MM.1S (cell line): ENCODE data around the gene DOLPP1.

Source experiments
- EZH2 ChIP-seq: fragments of 300-600 bp; sonication (generic); optimal IDR thresholded peaks from 2 replicates; pipeline ENCODE3; 2017; ENCODE audit warnings: low read depth, mild to moderate bottlenecking, antibody characterized with exemption, low read length, mixed read lengths
- TF ChIP-seq, protein P1 (sequence below): fragments of 300-600 bp; sonication (generic); IDR thresholded peaks from 2 replicates; pipeline ENCODE4 v1.5.1; 2016; ENCODE audit warnings: antibody characterized with exemption, low read length, mixed read lengths

DNA sequence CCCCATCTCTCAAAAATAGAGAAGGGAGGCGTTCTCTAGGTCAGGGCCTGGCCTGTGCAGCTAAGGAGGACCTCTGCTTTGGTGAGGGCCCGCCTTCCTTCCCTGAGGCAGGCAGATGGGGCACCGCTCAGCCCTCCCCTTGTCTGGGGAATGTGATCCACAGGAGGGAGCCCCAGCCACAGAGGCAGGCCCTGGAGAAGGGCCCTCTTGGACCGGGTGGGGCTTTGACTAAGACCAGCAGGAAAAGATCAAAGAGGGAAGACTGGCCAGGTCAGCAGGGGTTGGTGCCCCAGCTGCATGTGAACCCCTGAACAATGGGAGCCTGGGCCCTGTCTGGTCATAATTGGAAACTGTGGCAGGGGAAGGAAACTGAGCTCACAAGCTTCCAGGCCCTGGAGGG lies 52.2 kb downstream of the DOLPP1 start:
- TF ChIP-seq, protein P1, sequence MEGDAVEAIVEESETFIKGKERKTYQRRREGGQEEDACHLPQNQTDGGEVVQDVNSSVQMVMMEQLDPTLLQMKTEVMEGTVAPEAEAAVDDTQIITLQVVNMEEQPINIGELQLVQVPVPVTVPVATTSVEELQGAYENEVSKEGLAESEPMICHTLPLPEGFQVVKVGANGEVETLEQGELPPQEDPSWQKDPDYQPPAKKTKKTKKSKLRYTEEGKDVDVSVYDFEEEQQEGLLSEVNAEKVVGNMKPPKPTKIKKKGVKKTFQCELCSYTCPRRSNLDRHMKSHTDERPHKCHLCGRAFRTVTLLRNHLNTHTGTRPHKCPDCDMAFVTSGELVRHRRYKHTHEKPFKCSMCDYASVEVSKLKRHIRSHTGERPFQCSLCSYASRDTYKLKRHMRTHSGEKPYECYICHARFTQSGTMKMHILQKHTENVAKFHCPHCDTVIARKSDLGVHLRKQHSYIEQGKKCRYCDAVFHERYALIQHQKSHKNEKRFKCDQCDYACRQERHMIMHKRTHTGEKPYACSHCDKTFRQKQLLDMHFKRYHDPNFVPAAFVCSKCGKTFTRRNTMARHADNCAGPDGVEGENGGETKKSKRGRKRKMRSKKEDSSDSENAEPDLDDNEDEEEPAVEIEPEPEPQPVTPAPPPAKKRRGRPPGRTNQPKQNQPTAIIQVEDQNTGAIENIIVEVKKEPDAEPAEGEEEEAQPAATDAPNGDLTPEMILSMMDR: no peak
- TF ChIP-seq EZH2: no peak
